ENCODE results near the gene LAMTOR2. TPM values are rescaled to one million over a fixed set of nuclear protein-coding genes. Genes with fewer than 3 reads are reported as not detected.
A peak's percentile ranks its signal among the peaks of the same experiment; 100 is the strongest.

Gene LAMTOR2
- total RNA-seq, 3 donors from 2014 or later (not counting 1 experiment from before 2014, with no cell fraction given) = 23.5 to 26.1 (median 24.6) TPM

GRCh38 chr1:156074661-156075060, 20.1 kb downstream of the LAMTOR2 start:
- ATAC-seq = no peak

GRCh38 chr1:156075162-156075561, 20.6 kb downstream of the LAMTOR2 start:
- peaks cover 0 to 8% of the 10 kb centered on the region in 2 donors for H3K4me1 Mint-ChIP-seq
- Histone ChIP-seq H3K4me1 (ENCODE audit: control insufficient read depth, insufficient read depth, low read length) (peaks cover 16% of the 10 kb centered on the region), H3K9me3 (ENCODE audit: control insufficient read depth, insufficient read depth, low read length) (no peaks in the 10 kb centered on the region), H3K4me3 (ENCODE audit: low read length) (no peak overlapping the region), H3K27me3 (ENCODE audit: control insufficient read depth, insufficient read depth, low read length) (no peaks in the 10 kb centered on the region), H3K27ac (ENCODE audit: low read length) (no peak overlapping the region), H3K36me3 (ENCODE audit: control insufficient read depth, insufficient read depth, low read length) (no peaks in the 10 kb centered on the region)
- intact Hi-C loops (cut with micrococcal nuclease) = no loop called here
- no peak for TF ChIP-seq CTCF (IDR thresholded peaks at IDR 0.05)
- no peaks in the 10 kb centered on the region for H3K9me3 Mint-ChIP-seq
- WGBS (ENCODE audit: insufficient coverage) = 60% methylated on average over 1 of the region's 3 CpGs
- H3K27ac Mint-ChIP-seq = no peak overlapping the region
- H3K4me3 Mint-ChIP-seq = peak overlapping the region; percentile 25
- DNase-seq (no peak), ATAC-seq (no peak)
- H3K36me3 Mint-ChIP-seq = no peaks in the 10 kb centered on the region
- peaks cover 0 to 9% of the 10 kb centered on the region in 2 donors for H3K27me3 Mint-ChIP-seq (ENCODE audit: low read depth in 2 of 2)

More at GRCh38 chr1:156074661-156075060, 20.1 kb downstream of the LAMTOR2 start:
- H3K36me3 ChIP-seq (ENCODE audit: control insufficient read depth, insufficient read depth, low read length) = no peaks in the 10 kb centered on the region
- H3K27me3 ChIP-seq (ENCODE audit: control insufficient read depth, insufficient read depth, low read length) = no peaks in the 10 kb centered on the region
- TF ChIP-seq CTCF (IDR thresholded peaks at IDR 0.05) = no peak
- H3K4me3 ChIP-seq (ENCODE audit: low read length) = no peak overlapping the region
- H3K4me3 Mint-ChIP-seq = no peak overlapping the region
- peaks cover 0 to 8% of the 10 kb centered on the region in 2 donors for H3K27me3 Mint-ChIP-seq (ENCODE audit: low read depth in 2 of 2)
- H3K27ac ChIP-seq (ENCODE audit: low read length) = no peak overlapping the region
- H3K27ac Mint-ChIP-seq = no peak overlapping the region
- H3K9me3 Mint-ChIP-seq = no peaks in the 10 kb centered on the region
- no peaks in the 10 kb centered on the region for H3K36me3 Mint-ChIP-seq
- peaks cover 0 to 8% of the 10 kb centered on the region in 2 donors for H3K4me1 Mint-ChIP-seq
- H3K4me1 ChIP-seq (ENCODE audit: control insufficient read depth, insufficient read depth, low read length) = peaks cover 16% of the 10 kb centered on the region
- intact Hi-C loops (cut with micrococcal nuclease) = no loop called here
- DNase-seq = no peak
- H3K9me3 ChIP-seq (ENCODE audit: control insufficient read depth, insufficient read depth, low read length) = no peaks in the 10 kb centered on the region
- WGBS (ENCODE audit: insufficient coverage) = 95% methylated on average over 3 of the region's 8 CpGs

- Histone ChIP-seq H3K4me1 (ENCODE audit: control insufficient read depth, insufficient read depth, low read length) (peaks cover 16% of the 10 kb centered on the region), H3K36me3 (ENCODE audit: control insufficient read depth, insufficient read depth, low read length) (no peaks in the 10 kb centered on the region), H3K9me3 (ENCODE audit: control insufficient read depth, insufficient read depth, low read length) (no peaks in the 10 kb centered on the region), H3K27me3 (ENCODE audit: control insufficient read depth, insufficient read depth, low read length) (no peaks in the 10 kb centered on the region), H3K27ac (ENCODE audit: low read length) (no peak overlapping the region), H3K4me3 (ENCODE audit: low read length) (no peak overlapping the region)
- Mint-ChIP-seq H3K4me3 (peak overlapping the region; percentile 25), H3K27ac (no peak overlapping the region), H3K36me3 (no peaks in the 10 kb centered on the region), H3K4me1 (peaks cover 0 to 8% of the 10 kb centered on the region in 2 donors), H3K9me3 (no peaks in the 10 kb centered on the region), H3K27me3 (ENCODE audit: low read depth in 2 of 2) (peaks cover 0 to 9% of the 10 kb centered on the region in 2 donors)
- intact Hi-C loops (cut with micrococcal nuclease) = no loop called here
- DNase-seq (no peak), ATAC-seq (no peak)
- no peak for TF ChIP-seq CTCF (IDR thresholded peaks at IDR 0.05)
- 70% methylated on average over 3 of the region's 4 CpGs for WGBS (ENCODE audit: insufficient coverage)
These were observed 21.2 kb downstream of the LAMTOR2 start for GRCh38 chr1:156075775-156076204.

Measured in natural killer cell (primary cell).